Spleen (tissue), 11 donors: ENCODE measurements around the gene STAT1. TPM values are rescaled to one million over a fixed set of nuclear protein-coding genes. Genes with fewer than 3 reads are reported as not detected.

Experiments used
- DNase-seq: peaks from one replicate; pipeline ENCODE4 v3.0.0-alpha.2; 2020
- H3K27ac ChIP-seq, 8 donors: fragments of 200-600 bp; sonication (generic) in 7 of 8; 1 replicate in 4 of 8; 2 replicates in 4 of 8; pipeline versions ENCODE4 v1.5.0 to v1.8.0; 2016 to 2021; ENCODE audit warnings: inconsistent platforms in 4 of 8, mild to moderate bottlenecking in 4 of 8, moderate library complexity in 1 of 8
- H3K27me3 ChIP-seq, 7 donors: fragments of 200-600 bp; sonication (generic) in 6 of 7; replicated peaks in 1 of 7; 1 replicate in 4 of 7; 2 replicates in 3 of 7; pipeline versions ENCODE4 v1.5.0 to v1.8.0; 2016 to 2021; ENCODE audit warnings: inconsistent platforms in 3 of 7, mild to moderate bottlenecking in 1 of 7
- H3K36me3 ChIP-seq, 6 donors: fragments of 200-600 bp; sonication (generic) in 5 of 6; 1 replicate in 4 of 6; 2 replicates in 2 of 6; pipeline versions ENCODE4 v1.5.0 to v1.8.0; 2016 to 2021; ENCODE audit warnings: inconsistent platforms in 2 of 6
- H3K4me1 ChIP-seq, 6 donors: fragments of 200-600 bp; sonication (generic) in 5 of 6; 1 replicate in 3 of 6; 2 replicates in 3 of 6; pipeline versions ENCODE4 v1.5.0 to v1.8.0; 2016 to 2021; ENCODE audit warnings: inconsistent platforms in 3 of 6
- H3K4me3 ChIP-seq, 8 donors: fragments of 200-600 bp; sonication (generic) in 7 of 8; 1 replicate in 4 of 8; 2 replicates in 4 of 8; pipeline versions ENCODE4 v1.5.0 to v1.8.0; 2016 to 2021; ENCODE audit warnings: inconsistent platforms in 4 of 8, mild to moderate bottlenecking in 4 of 8, moderate library complexity in 2 of 8
- H3K9me3 ChIP-seq, 8 donors: fragments of 200-600 bp; sonication (generic) in 7 of 8; 1 replicate in 4 of 8; 2 replicates in 4 of 8; pipeline versions ENCODE4 v1.5.0 to v1.8.0; 2016 to 2021; ENCODE audit warnings: inconsistent platforms in 4 of 8
- POLR2A ChIP-seq, 3 donors: fragments of 450-650 bp; IDR thresholded peaks; one replicate each; pipeline ENCODE4 v1.5.1; 2017; ENCODE audit warnings: antibody characterized with exemption in 3 of 3, mild to moderate bottlenecking in 1 of 3
- POLR2AphosphoS5 ChIP-seq, 3 donors: sonication (generic); formaldehyde crosslinking; IDR thresholded peaks; one replicate each; pipeline ENCODE4 v1.5.1; 2017; ENCODE audit warnings: antibody characterized with exemption in 3 of 3
- WGBS, 5 donors: extraction: QIAGEN DNeasy Blood & Tissue Kit in 3 of 5; methylation state at CpG; one replicate each; pipeline versions ENCODE4 v1.1.5 to v1.1.7; 2013 to 2018; 5-methylcytosine and 5-hydroxymethylcytosine counted together
- intact Hi-C: fragments of 100-400 bp; cut with DNase I; formaldehyde crosslinking; loops from one replicate; pipeline ENCODE4 v1.15.0; 2023; ENCODE audit warnings: low total_unique reads
- polyA plus RNA-seq, 3 donors: library from polyadenylated mRNA; stranded (reverse); fragments of 200-250 nt; gene quantifications; one replicate each; pipeline ENCODE4 v1.2.1, GENCODE V29; 2013
- total RNA-seq, 7 donors: library from RNA; depleted of rRNA in 3 of 7; stranded (reverse); fragments of >200 nt in 3 of 7; fragmentation: NEBNext Ultra II Directional in 4 of 7; extraction: Animal tissue kit (Norgen Biotek cat#: 25700) in 4 of 7; gene quantifications; one replicate each; pipeline versions ENCODE4 v1.1.0 to v1.2.1, GENCODE V29; 2016 to 2021
- TF ChIP-seq, protein P1 (sequence below), 11 experiments: fragments of 200-600 bp in 7 of 11; fragments of 450-650 bp in 4 of 11; sonication (generic) in 4 of 11; IDR thresholded peaks in 8 of 11; conservative IDR thresholded peaks in 3 of 11; 1 replicate in 7 of 11; 2 replicates in 4 of 11; pipeline versions ENCODE4 v1.4.0 to v1.8.0; 2016 to 2021; ENCODE audit warnings: antibody characterized with exemption in 11 of 11, inconsistent platforms in 4 of 11, mild to moderate bottlenecking in 1 of 11
- donor health status: healthy with polysubstance abuse.
- donor health status: DM: no; HTN: no; CAD: no; lungs with moderate emphysema.
- donor health status: DM: no; HTN: no; CAD: no.
- donor health status: Bipolar disorder and iron deficiency.
- donor health status: healthy.
- donor health status: DM: no; HTN: no; CAD: no.
- donor health status: DM: yes; HTN: yes; CAD: no.

Gene STAT1
- total and polyA plus RNA-seq, 10 donors = 19.5 to 246 (median 119) TPM

GRCh38 chr2:191009541-191010374 is 4.2 kb downstream of the STAT1 start:
- Histone ChIP-seq H3K4me1 (peaks cover 39 to 93% (median 61%) of the 10 kb centered on the region in 6 donors), H3K9me3 (no peaks in the 10 kb centered on the region), H3K36me3 (peaks cover 7 to 82% (median 53%) of the 10 kb centered on the region in 6 donors), H3K27ac (peak overlapping the region in 2 of 8 donors; percentile 1 to 29), H3K4me3 (no peak overlapping the region), H3K27me3 (no peaks in the 10 kb centered on the region)
- DNase-seq = no peak
- intact Hi-C loops = no loop called here
- WGBS, 5 donors = 91 to 99% (median 94%) methylated on average over 4 of the region's 4 CpGs
- TF ChIP-seq POLR2AphosphoS5 (IDR thresholded peaks at IDR 0.05) (no peak), POLR2A (IDR thresholded peaks at IDR 0.05) (no peak)
- TF ChIP-seq, protein P1, sequence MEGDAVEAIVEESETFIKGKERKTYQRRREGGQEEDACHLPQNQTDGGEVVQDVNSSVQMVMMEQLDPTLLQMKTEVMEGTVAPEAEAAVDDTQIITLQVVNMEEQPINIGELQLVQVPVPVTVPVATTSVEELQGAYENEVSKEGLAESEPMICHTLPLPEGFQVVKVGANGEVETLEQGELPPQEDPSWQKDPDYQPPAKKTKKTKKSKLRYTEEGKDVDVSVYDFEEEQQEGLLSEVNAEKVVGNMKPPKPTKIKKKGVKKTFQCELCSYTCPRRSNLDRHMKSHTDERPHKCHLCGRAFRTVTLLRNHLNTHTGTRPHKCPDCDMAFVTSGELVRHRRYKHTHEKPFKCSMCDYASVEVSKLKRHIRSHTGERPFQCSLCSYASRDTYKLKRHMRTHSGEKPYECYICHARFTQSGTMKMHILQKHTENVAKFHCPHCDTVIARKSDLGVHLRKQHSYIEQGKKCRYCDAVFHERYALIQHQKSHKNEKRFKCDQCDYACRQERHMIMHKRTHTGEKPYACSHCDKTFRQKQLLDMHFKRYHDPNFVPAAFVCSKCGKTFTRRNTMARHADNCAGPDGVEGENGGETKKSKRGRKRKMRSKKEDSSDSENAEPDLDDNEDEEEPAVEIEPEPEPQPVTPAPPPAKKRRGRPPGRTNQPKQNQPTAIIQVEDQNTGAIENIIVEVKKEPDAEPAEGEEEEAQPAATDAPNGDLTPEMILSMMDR (IDR thresholded peaks at IDR 0.05 in 8 of 11, conservative IDR thresholded peaks at IDR 0.05 in 3 of 11) = no peak

DNA sequence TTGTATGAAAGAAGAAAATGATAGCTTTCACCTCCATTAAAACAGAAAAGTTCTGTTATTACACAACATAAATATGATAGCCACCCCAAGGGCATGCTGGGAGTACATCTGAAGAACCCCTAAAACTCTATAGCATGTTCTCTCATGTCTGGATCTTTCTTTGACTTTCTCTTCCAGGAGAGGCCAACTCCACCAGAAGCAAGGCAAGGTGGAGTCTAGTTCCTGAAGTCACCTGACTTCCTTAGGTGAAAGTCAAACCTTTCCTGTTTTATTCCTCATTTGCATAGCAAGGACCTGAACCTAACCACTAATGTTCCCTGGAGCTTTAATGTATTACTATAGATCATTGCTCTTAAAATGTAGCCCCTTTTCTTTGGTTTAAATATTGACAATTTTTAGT is 5.7 kb downstream of the STAT1 start:
- intact Hi-C loops = no loop called here
- Histone ChIP-seq H3K27me3 (no peaks in the 10 kb centered on the region), H3K9me3 (peaks cover 0 to 10% (median 6%) of the 10 kb centered on the region in 8 donors), H3K4me3 (no peak overlapping the region), H3K27ac (peak overlapping the region in 2 of 8 donors; percentile 2 to 29), H3K4me1 (peaks cover 35 to 85% (median 54%) of the 10 kb centered on the region in 6 donors), H3K36me3 (peaks cover 8 to 97% (median 68%) of the 10 kb centered on the region in 6 donors)
- no peak for DNase-seq
- TF ChIP-seq POLR2A (IDR thresholded peaks at IDR 0.05) (no peak), POLR2AphosphoS5 (IDR thresholded peaks at IDR 0.05) (no peak)
- TF ChIP-seq, protein P1 (IDR thresholded peaks at IDR 0.05 in 8 of 11, conservative IDR thresholded peaks at IDR 0.05 in 3 of 11) = no peak

- Histone ChIP-seq H3K4me3 (no peak overlapping the region), H3K36me3 (peaks cover 8 to 100% (median 79%) of the 10 kb centered on the region in 6 donors), H3K27ac (peak overlapping the region in 1 of 8 donors; percentile 40), H3K9me3 (peaks cover 0 to 10% (median 6%) of the 10 kb centered on the region in 8 donors), H3K27me3 (no peaks in the 10 kb centered on the region), H3K4me1 (peaks cover 29 to 80% (median 43%) of the 10 kb centered on the region in 6 donors)
- no peak for DNase-seq
- intact Hi-C loops = no loop called here
- 93 to 98% (median 95%) methylated on average over 4 of the region's 4 CpGs for WGBS, 5 donors
- TF ChIP-seq, protein P1 (IDR thresholded peaks at IDR 0.05 in 8 of 11, conservative IDR thresholded peaks at IDR 0.05 in 3 of 11) = no peak
- no peak for TF ChIP-seq POLR2A (IDR thresholded peaks at IDR 0.05)
- TF ChIP-seq POLR2AphosphoS5 (IDR thresholded peaks at IDR 0.05) = no peak
Observed at GRCh38 chr2:191006997-191007783, 6.8 kb downstream of the STAT1 start.
